ENCODE results near the gene PPM1M. TPM values are rescaled to one million over a fixed set of nuclear protein-coding genes. Genes with fewer than 3 reads are reported as not detected.

The PPM1M gene
- total RNA-seq, 1 donor, result 20.3 TPM

- DNase-seq (ENCODE audit: low read depth), result no peak
- TF ChIP-seq CTCF (IDR thresholded peaks at IDR 0.05; ENCODE audit: insufficient read depth, low read depth, low read length), result no peak
Observed at GRCh38 chr3:52210037-52210436, 35.5 kb upstream of the PPM1M start.

DNA sequence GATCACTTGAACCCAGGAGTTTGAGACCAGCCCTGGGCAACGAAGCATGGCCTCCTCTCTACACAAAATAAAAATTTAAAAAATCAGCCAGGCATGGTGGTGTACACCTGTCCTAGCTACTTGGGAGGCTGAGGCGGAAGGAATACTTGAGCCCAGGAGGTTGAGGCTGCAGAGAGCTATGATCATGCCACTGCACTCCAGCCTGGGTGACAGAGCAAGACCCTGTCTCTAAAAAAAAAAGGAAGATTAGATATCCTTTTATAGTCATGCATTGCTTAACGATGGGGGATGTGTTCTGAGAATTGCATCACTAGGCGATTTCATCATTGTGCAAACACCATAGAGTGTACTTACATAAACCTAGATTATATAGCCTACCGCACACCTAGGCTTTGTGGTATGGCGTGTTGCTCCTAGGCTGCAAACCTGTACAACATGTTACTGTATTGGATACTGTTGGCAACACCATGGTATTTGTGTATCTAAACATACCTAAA, 35.0 kb upstream of the PPM1M start:
- DNase-seq (ENCODE audit: low read depth), result peak; percentile 91
- no peak overlapping the region for H3K4me3 ChIP-seq (ENCODE audit: low read depth, low read length)
- no peak for TF ChIP-seq CTCF (IDR thresholded peaks at IDR 0.05; ENCODE audit: insufficient read depth, low read depth, low read length)

More at GRCh38 chr3:52210037-52210436, 35.5 kb upstream of the PPM1M start:
- no peak overlapping the region for H3K4me3 ChIP-seq (ENCODE audit: low read depth, low read length)

GRCh38 chr3:52211268-52211891, 34.2 kb upstream of the PPM1M start:
- DNase-seq (ENCODE audit: low read depth), result no peak
- no peak overlapping the region for H3K4me3 ChIP-seq (ENCODE audit: low read depth, low read length)
- TF ChIP-seq CTCF (IDR thresholded peaks at IDR 0.05; ENCODE audit: insufficient read depth, low read depth, low read length), result no peak

DNA sequence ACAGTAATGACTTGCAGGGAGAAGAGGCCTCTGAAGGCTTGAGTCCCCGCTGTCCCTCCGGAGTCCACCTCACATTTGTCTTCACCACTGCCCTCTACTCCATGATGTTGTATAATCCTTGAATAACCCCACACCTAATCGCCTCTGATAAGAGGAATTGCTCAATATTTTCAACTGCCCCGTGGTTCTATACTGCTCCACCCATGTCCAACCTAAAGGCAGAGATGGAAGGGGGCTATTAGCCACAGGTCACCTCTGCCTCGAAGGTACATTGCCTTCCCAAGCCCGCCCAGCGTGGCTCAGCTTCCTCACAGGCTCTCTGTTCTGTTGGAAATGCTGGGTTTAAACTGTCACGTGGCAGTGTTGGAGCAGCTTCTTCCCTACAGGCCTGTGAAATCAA, 32.6 kb upstream of the PPM1M start:
- no peak overlapping the region for H3K4me3 ChIP-seq (ENCODE audit: low read depth, low read length)
- TF ChIP-seq CTCF (IDR thresholded peaks at IDR 0.05; ENCODE audit: insufficient read depth, low read depth, low read length), result no peak
- DNase-seq (ENCODE audit: low read depth), result no peak

GRCh38 chr3:52213901-52214300, 31.7 kb upstream of the PPM1M start:
- no peak for DNase-seq (ENCODE audit: low read depth)
- no peak overlapping the region for H3K4me3 ChIP-seq (ENCODE audit: low read depth, low read length)
- no peak for TF ChIP-seq CTCF (IDR thresholded peaks at IDR 0.05; ENCODE audit: insufficient read depth, low read depth, low read length)

DNA sequence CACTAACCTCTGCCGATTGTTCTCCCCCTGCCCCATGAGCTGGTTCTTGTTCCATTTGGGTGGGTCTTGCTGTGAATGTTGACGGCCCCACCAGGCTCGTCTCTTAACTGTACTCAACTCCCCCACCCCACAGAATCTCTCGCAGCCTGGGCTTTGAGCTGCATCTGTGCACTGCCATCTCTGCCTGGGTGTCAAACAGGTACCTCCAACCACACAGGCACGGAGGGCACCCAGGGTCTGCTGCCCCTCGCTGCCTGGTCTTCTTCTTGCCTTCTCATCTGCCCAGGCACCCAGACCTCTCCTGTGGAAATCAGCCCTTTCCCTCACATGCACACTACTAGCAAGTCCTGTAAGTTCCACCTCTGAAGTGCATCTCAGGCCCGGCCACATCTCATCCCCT, 30.2 kb upstream of the PPM1M start:
- no peak for TF ChIP-seq CTCF (IDR thresholded peaks at IDR 0.05; ENCODE audit: insufficient read depth, low read depth, low read length)
- DNase-seq (ENCODE audit: low read depth), result no peak
- no peak overlapping the region for H3K4me3 ChIP-seq (ENCODE audit: low read depth, low read length)

Measured in fibroblast of villous mesenchyme (primary cell).